Measurements from ENCODE around the gene CRIP2.

- TF ChIP-seq CTCF (IDR thresholded peaks at IDR 0.05) (peak; percentile 97 to 99 (median 98)), POLR2A (IDR thresholded peaks at IDR 0.05) (peak; percentile 55), EP300 (IDR thresholded peaks at IDR 0.05) (no peak)
These were observed 6.5 kb downstream of the CRIP2 start for GRCh38 chr14:105480807-105481801.

Data from ovary (tissue), 3 donors.